Measurements from ENCODE around the gene TMEM39A. TPM values are rescaled to one million over a fixed set of nuclear protein-coding genes. Genes with fewer than 3 reads are reported as not detected.

Gene TMEM39A
- total RNA-seq, 4 donors from 2014 or later = 7.1 to 38.4 (median 32.1) TPM

DNA sequence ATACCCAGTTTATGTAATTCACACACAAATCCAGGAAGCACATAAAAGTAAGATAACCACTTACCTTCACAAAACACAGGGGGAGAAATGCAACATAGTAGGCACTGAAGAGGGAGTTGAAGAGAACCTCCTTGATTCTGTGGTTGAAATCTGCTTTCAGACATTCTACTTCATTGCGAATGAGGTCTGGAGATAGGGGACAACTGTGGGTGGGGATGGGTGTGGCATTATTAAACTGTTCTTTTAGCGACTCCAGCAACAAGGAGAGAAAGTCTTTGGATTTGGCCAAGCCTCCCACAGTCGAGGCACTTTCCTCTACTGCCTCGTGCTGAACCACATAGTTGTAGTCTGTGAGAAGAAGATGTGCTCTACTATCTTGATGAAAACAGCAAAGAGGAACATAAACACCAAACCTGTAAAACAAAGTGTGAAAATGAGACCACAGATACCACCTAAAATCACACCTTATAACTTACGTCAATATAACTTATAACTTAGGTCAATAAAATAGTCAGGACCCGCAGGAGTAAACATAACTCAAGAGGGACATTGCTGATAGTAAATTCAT lies 25.6 kb downstream of the TMEM39A start:
- H3K4me3 ChIP-seq = no peak overlapping the region
- no peaks in the 10 kb centered on the region for H3K9me3 ChIP-seq
- no peaks in the 10 kb centered on the region for H3K27me3 ChIP-seq
- no peak for DNase-seq
- intact Hi-C loops (cut with DNase I; ENCODE audit: low total_unique reads) (no loop called here), in situ Hi-C loops (cut with MboI; ENCODE audit: low pct_ligation_motif_present in 1 of 4, low pct_unique_long_range_greater_than_20kb in 1 of 4, low sequenced_read_pairs in 3 of 4) (no loop called here)
- no peak overlapping the region for H3K27ac ChIP-seq
- no peaks in the 10 kb centered on the region for H3K4me1 ChIP-seq
- peaks cover 0 to 63% (median 27%) of the 10 kb centered on the region in 4 donors for H3K36me3 ChIP-seq
- no peak for TF ChIP-seq CTCF (IDR thresholded peaks at IDR 0.05)
- no peak for TF ChIP-seq EP300 (IDR thresholded peaks at IDR 0.05; ENCODE audit: low read depth)
- TF ChIP-seq POLR2AphosphoS5 (IDR thresholded peaks at IDR 0.05) = no peak
- TF ChIP-seq POLR2A (IDR thresholded peaks at IDR 0.05) = no peak
- whole genome bisulfite sequencing, 2 donors (ENCODE audit: low coverage in 1 of 2) = 88 to 89% methylated on average over 6 of the region's 6 CpGs

DNA sequence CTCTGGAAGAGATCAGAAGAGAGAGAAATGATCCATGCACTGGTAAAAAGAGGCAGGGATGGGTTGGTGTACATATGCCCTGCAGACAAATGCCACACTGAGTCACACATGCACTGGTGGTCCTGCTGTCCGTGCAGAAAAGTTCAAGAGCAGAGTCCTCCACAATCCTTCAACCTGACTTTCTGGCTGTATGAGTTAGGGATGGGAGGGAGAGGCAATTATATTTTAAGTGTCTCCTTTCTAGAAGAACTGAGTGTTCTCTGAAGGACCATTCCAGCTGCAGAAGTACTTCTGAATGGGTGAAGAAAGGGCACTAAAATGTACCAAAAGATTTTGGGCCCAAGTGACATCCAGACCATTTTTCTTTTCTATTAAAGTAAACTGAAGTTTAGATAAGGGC lies 26.4 kb downstream of the TMEM39A start:
- no peaks in the 10 kb centered on the region for H3K9me3 ChIP-seq
- H3K4me1 ChIP-seq = no peaks in the 10 kb centered on the region
- no peak overlapping the region for H3K27ac ChIP-seq
- no peak for TF ChIP-seq CTCF (IDR thresholded peaks at IDR 0.05)
- TF ChIP-seq POLR2AphosphoS5 (IDR thresholded peaks at IDR 0.05) = no peak
- no peak for TF ChIP-seq POLR2A (IDR thresholded peaks at IDR 0.05)
- TF ChIP-seq EP300 (IDR thresholded peaks at IDR 0.05; ENCODE audit: low read depth) = no peak
- no peak for DNase-seq
- 95 to 100% methylated on average over 1 of the region's 1 CpG for whole genome bisulfite sequencing, 2 donors (ENCODE audit: low coverage in 1 of 2)
- in situ Hi-C loops (cut with MboI; ENCODE audit: low pct_ligation_motif_present in 1 of 4, low pct_unique_long_range_greater_than_20kb in 1 of 4, low sequenced_read_pairs in 3 of 4) = no loop called here
- H3K27me3 ChIP-seq = no peaks in the 10 kb centered on the region
- H3K4me3 ChIP-seq = no peak overlapping the region
- intact Hi-C loops (cut with DNase I; ENCODE audit: low total_unique reads) = no loop called here
- H3K36me3 ChIP-seq = peaks cover 0 to 67% (median 30%) of the 10 kb centered on the region in 4 donors

- Histone ChIP-seq H3K27ac (no peak overlapping the region), H3K27me3 (no peaks in the 10 kb centered on the region), H3K36me3 (peaks cover 0 to 90% (median 41%) of the 10 kb centered on the region in 4 donors), H3K4me3 (no peak overlapping the region), H3K4me1 (no peaks in the 10 kb centered on the region), H3K9me3 (peaks cover 0 to 8% of the 10 kb centered on the region in 2 donors)
- TF ChIP-seq POLR2A (IDR thresholded peaks at IDR 0.05) = no peak
- no peak for TF ChIP-seq POLR2AphosphoS5 (IDR thresholded peaks at IDR 0.05)
- TF ChIP-seq CTCF (IDR thresholded peaks at IDR 0.05) = no peak
- no peak for TF ChIP-seq EP300 (IDR thresholded peaks at IDR 0.05; ENCODE audit: low read depth)
- WGBS, 2 donors (ENCODE audit: low coverage in 1 of 2) = 95 to 97% methylated on average over 4 of the region's 4 CpGs
- intact Hi-C loops (cut with DNase I; ENCODE audit: low total_unique reads) (no loop called here), in situ Hi-C loops (cut with MboI; ENCODE audit: low pct_ligation_motif_present in 1 of 4, low pct_unique_long_range_greater_than_20kb in 1 of 4, low sequenced_read_pairs in 3 of 4) (no loop called here)
- no peak for DNase-seq
Observed at GRCh38 chr3:119434703-119435102, 28.7 kb downstream of the TMEM39A start.

- DNase-seq = no peak
- H3K4me1 ChIP-seq = no peaks in the 10 kb centered on the region
- peaks cover 0 to 100% (median 46%) of the 10 kb centered on the region in 4 donors for H3K36me3 ChIP-seq
- peaks cover 8 to 13% of the 10 kb centered on the region in 2 donors for H3K9me3 ChIP-seq
- in situ Hi-C loops (cut with MboI; ENCODE audit: low pct_ligation_motif_present in 1 of 4, low pct_unique_long_range_greater_than_20kb in 1 of 4, low sequenced_read_pairs in 3 of 4) = no loop called here
- H3K4me3 ChIP-seq = no peak overlapping the region
- 94 to 95% methylated on average over 1 to 3 of the region's 3 CpGs for WGBS, 2 donors (ENCODE audit: low coverage in 1 of 2)
- no peak for TF ChIP-seq CTCF (IDR thresholded peaks at IDR 0.05)
- no peak for TF ChIP-seq POLR2AphosphoS5 (IDR thresholded peaks at IDR 0.05)
- no peak for TF ChIP-seq EP300 (IDR thresholded peaks at IDR 0.05; ENCODE audit: low read depth)
- no peak for TF ChIP-seq POLR2A (IDR thresholded peaks at IDR 0.05)
- H3K27me3 ChIP-seq = no peaks in the 10 kb centered on the region
- no peak overlapping the region for H3K27ac ChIP-seq
- intact Hi-C loops (cut with DNase I; ENCODE audit: low total_unique reads) = no loop called here
Observed at GRCh38 chr3:119433613-119434325, 29.6 kb downstream of the TMEM39A start.

All from transverse colon (tissue), 4 donors.